ENCODE measurements around the gene OLIG3.

OLIG3 gene

DNA sequence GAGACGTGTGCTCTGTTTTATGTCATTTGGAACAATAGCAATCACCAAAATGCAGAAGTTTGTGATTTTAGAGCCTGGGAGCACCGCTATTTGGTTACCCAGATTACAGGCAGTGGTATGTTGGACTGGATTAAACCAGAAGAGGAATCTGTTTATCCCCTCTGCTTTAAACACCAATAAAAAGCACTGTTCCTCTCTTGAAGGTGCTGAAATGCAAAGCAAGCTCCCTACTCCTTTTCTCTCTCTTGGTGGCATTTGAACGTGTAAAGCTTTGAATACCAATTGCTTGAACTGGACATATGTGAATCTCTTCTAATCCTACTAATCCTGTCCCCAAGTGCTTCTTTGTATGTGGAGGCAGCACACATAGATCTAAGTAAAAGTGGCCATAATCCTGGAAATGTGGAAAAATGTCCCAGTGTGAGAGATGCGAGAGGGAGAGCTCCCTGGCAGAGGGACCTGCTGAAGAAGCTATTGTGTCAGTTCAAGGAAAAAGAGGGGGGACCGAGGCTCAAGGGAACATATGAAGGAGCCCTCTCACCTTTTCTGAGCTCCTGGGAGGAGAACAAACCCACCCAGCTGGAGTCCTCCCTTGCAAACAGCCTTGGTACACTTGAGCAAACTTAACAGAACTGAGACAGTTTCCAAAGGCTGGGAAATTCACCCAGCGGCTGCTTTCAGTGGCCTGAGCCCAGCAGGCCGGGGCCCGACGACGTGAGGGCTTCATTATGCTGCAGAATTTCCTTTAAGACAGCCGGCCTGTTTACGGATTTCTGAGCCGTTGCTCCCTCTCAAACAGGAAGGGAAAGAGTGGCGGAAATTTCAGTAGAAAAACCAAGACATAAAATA, 18.8 kb upstream of the OLIG3 start:
- peaks cover 52% of the 10 kb centered on the region for H3K27me3 Mint-ChIP-seq
- H3K36me3 Mint-ChIP-seq: peaks cover 13% of the 10 kb centered on the region
- peaks cover 5% of the 10 kb centered on the region for H3K4me1 Mint-ChIP-seq (ENCODE audit: low read depth)
- H3K27ac Mint-ChIP-seq: no peak overlapping the region
- no peak overlapping the region for H3K4me3 Mint-ChIP-seq
- peaks cover 4% of the 10 kb centered on the region for H3K9me3 Mint-ChIP-seq (ENCODE audit: low read depth)

DNA sequence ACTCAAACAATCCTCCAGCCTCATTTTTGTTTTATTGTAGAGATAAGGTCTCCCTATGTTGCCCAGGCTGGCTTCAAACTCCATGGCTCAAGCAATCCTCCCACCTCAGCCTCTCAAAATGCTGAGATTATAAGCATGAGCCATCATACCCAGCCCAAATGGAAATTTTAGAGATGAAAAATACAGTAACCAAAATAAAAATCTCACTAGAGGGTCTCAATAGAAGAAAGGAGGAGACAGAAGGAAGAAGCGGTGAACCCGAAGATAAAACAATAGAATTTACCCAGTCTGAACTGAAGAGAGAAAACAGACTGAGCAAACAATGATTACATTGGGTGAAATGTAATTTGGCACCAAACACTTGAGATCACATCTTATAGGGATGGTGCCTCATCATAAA, 16.7 kb upstream of the OLIG3 start:
- Mint-ChIP-seq H3K9me3 (ENCODE audit: low read depth) (peaks cover 4% of the 10 kb centered on the region), H3K4me3 (no peak overlapping the region), H3K27ac (no peak overlapping the region), H3K36me3 (peaks cover 16% of the 10 kb centered on the region), H3K27me3 (peaks cover 39% of the 10 kb centered on the region), H3K4me1 (ENCODE audit: low read depth) (no peaks in the 10 kb centered on the region)

DNA sequence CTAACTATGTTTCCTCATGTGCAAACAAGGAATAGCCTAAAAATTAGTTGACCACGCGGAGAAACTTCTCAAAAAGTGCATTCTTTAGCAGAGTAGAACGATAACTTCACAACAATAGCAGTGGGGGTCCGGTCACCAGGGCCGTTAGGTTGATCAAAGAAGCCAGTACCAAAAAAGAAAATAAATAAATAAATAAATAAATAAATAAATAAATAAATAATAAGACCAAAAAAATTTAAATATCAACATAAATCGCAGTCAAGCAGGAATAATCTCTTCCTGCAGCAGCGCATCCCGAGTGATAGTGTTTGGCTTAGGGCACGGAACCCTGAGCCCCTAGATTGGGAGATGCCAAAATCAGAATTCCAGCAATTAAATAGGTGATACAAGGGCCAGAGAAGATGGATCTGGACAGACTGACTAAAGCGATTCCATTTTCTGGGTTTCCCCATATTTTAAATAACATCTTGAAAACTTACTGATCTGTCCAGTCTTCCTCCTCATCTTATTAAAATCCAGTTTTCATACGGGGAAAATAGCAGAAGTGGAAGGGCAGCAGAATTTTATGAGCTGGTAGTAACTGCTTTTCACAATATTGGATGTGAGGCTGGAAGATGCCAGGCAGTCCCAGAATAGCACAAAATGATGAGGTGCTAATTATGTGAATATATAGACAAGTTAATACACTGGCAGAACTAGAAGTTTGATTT, 4.4 kb upstream of the OLIG3 start:
- peak overlapping the region; percentile 47 for H3K4me3 Mint-ChIP-seq
- peaks cover 28% of the 10 kb centered on the region for H3K4me1 Mint-ChIP-seq (ENCODE audit: low read depth)
- no peaks in the 10 kb centered on the region for H3K36me3 Mint-ChIP-seq
- peaks cover 49% of the 10 kb centered on the region for H3K27me3 Mint-ChIP-seq
- peaks cover 3% of the 10 kb centered on the region for H3K9me3 Mint-ChIP-seq (ENCODE audit: low read depth)
- no peak overlapping the region for H3K27ac Mint-ChIP-seq

DNA sequence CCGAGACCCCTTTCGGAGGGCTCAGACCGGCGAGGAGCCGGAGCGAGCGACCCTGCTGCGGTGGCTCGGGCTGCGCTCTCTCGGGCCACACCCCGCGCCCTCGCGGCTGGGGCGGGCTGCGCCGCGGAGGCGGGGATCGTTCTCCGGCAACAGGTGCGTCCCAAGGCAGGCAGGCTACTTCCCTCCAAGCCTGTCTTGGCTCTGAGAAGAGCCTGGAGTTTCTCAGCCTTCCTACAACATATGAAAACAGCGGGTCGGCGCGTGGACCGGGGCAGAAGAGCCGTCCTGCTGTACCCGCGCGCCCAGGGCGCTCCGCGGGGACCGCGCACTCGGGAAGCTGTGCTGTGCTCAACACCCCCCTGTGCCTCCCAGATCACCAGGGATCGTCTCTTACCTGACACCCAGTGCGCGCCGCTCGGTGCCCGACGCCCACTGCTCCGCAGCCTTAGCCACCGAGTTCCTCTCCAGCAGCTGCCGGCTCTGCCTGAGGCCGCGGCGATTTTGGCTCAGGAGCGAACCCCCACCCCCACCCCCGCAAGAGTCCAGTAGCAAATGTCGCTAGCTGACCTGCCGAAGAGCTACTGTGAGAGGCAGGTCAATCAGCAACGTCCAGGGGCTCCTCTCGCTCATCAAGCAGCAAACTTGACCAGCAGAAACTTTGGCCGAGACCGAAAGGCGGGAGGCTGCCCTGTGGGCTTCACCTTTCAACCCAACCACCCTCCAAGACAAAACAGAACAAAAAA, 3.7 kb upstream of the OLIG3 start:
- Mint-ChIP-seq H3K27ac (no peak overlapping the region), H3K36me3 (no peaks in the 10 kb centered on the region), H3K27me3 (peaks cover 48% of the 10 kb centered on the region), H3K4me1 (ENCODE audit: low read depth) (peaks cover 34% of the 10 kb centered on the region), H3K9me3 (ENCODE audit: low read depth) (no peaks in the 10 kb centered on the region), H3K4me3 (peak overlapping the region; percentile 84)

DNA sequence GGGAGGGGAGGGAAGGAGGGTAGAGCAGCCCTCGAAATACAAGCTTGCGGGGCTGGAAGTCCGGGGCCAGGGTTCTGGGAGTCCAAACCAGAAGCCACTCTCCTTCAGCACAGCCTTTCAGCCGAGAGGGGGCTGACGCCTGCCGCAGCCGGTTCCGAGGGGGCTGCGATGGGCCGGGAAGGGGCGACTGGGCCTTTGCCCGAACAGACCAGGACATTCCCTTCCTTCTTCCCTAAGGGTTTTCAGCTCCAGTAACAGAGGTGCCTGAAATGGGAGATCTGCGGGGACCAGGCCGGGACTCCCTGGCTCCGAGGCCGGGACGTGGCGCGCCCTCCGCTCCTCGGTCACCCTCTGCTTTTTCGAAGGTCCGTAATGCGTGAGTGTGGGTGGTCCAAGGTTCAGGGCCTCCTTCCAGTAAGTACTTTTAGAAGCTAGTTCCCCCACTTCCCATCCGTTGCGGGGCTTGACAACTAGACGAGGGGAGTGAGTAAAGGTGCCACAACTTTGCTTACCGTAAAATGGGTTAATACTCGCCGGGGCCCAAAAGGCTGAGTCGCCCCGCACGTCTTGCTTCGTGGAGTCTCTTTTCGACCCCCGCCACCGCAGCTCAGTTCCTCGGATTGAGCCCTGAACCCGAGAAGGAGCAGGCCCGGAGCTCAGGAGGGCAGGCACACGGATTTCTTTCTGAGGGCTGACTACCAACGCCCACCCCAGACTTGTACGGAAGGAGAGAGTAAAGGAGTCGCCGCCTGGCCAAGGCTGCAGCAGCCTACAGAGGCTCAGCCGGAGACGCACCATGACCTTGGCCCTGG, 2.9 kb upstream of the OLIG3 start:
- H3K27ac Mint-ChIP-seq: no peak overlapping the region
- no peaks in the 10 kb centered on the region for H3K9me3 Mint-ChIP-seq (ENCODE audit: low read depth)
- peak overlapping the region; percentile 84 for H3K4me3 Mint-ChIP-seq
- peaks cover 39% of the 10 kb centered on the region for H3K4me1 Mint-ChIP-seq (ENCODE audit: low read depth)
- peaks cover 2% of the 10 kb centered on the region for H3K36me3 Mint-ChIP-seq
- peaks cover 53% of the 10 kb centered on the region for H3K27me3 Mint-ChIP-seq

DNA sequence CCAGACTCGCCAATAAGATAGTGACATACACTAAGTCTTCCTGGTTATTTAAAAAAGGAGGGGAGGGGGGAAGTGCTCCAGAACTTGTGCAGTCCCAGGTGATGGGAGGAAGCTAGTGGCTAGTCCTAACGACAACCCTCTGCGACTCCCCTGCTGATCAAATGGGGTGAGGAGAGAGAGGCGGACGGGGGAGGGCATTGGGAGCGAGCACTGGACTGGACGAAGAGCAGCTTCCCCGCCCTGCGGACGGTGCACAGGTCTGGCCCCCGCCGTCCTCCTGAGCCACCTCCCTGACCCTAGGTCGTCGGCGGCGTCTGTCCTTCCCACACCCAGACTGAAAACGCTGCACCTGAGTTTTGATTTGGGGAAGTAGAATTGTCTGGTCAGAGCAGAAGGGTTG, 2.2 kb upstream of the OLIG3 start:
- H3K9me3 Mint-ChIP-seq (ENCODE audit: low read depth): no peaks in the 10 kb centered on the region
- H3K4me1 Mint-ChIP-seq (ENCODE audit: low read depth): peaks cover 45% of the 10 kb centered on the region
- peak overlapping the region; percentile 42 for H3K4me3 Mint-ChIP-seq
- peaks cover 58% of the 10 kb centered on the region for H3K27me3 Mint-ChIP-seq
- H3K27ac Mint-ChIP-seq: no peak overlapping the region
- H3K36me3 Mint-ChIP-seq: peaks cover 2% of the 10 kb centered on the region

DNA sequence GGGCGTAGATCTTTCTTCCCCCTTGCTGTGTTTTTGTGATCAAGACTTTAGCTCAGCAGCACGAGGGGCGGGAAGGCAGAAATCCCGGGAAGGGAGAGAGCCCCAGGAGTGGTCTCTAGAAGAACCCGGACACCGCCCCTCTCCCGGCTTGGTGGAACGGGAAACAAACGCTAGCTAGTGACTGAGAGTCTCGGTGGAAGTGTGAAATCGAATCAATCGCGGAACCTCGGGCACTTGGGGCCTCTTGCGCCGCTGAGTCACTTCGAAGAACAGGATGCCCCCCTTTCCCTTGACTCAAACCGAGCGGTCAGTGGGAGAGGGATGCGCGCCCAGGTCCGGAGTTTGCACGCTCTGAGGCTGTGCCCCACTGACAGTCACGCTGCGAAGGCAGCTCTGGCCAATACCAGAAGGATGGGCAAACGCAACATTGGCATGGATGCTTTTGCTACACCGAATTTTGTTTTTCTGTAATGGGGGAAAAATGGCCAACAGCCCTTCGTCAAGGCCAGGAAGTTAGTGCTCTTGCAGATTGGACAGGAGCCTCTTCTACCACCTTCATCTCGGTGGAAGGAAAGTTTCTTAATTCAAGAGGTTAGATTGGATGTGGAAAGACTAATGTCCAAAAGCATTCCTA, 1.6 kb upstream of the OLIG3 start:
- peak overlapping the region; percentile 42 for H3K4me3 Mint-ChIP-seq
- no peak overlapping the region for H3K27ac Mint-ChIP-seq
- peaks cover 2% of the 10 kb centered on the region for H3K36me3 Mint-ChIP-seq
- H3K9me3 Mint-ChIP-seq (ENCODE audit: low read depth): no peaks in the 10 kb centered on the region
- H3K4me1 Mint-ChIP-seq (ENCODE audit: low read depth): peaks cover 45% of the 10 kb centered on the region
- H3K27me3 Mint-ChIP-seq: peaks cover 57% of the 10 kb centered on the region

DNA sequence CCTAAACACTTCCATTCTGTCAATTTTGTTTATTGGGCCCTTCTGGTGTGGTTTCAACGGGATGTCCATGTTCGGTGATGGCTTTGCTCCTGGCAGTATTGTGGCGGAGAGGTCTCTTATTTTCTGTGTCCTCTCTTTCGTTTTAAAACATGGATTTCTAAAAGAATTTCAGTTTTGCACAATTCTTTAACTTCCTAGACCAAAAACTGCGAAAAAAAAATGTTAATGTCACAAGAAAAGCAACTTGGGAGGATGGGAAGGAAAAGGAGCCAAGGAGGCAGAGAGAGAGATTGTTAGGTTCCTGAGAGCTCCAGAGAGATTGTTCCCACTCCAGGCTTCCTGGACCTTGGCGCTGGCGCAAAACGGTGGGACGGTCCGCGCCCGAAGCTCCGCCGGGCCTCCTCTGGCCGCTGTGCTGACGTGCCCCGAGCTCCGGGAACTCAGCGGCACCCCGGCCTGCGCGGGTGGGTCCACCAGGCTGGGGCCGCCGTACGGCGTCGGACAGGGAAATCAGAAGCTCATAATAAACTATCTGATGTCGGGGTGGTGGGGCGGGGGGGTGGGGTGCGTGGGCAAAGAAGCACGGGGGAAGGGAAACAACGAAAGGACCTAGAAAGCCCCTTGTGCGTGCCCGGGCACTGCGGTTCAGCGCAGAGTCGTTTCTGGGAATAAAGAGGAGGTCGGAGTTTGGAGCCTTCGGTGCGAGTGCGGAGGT, 951 bp upstream of the OLIG3 start:
- Mint-ChIP-seq H3K4me1 (ENCODE audit: low read depth) (peaks cover 45% of the 10 kb centered on the region), H3K4me3 (peak overlapping the region; percentile 73), H3K36me3 (peaks cover 2% of the 10 kb centered on the region), H3K27ac (no peak overlapping the region), H3K9me3 (ENCODE audit: low read depth) (no peaks in the 10 kb centered on the region), H3K27me3 (peaks cover 63% of the 10 kb centered on the region)

DNA sequence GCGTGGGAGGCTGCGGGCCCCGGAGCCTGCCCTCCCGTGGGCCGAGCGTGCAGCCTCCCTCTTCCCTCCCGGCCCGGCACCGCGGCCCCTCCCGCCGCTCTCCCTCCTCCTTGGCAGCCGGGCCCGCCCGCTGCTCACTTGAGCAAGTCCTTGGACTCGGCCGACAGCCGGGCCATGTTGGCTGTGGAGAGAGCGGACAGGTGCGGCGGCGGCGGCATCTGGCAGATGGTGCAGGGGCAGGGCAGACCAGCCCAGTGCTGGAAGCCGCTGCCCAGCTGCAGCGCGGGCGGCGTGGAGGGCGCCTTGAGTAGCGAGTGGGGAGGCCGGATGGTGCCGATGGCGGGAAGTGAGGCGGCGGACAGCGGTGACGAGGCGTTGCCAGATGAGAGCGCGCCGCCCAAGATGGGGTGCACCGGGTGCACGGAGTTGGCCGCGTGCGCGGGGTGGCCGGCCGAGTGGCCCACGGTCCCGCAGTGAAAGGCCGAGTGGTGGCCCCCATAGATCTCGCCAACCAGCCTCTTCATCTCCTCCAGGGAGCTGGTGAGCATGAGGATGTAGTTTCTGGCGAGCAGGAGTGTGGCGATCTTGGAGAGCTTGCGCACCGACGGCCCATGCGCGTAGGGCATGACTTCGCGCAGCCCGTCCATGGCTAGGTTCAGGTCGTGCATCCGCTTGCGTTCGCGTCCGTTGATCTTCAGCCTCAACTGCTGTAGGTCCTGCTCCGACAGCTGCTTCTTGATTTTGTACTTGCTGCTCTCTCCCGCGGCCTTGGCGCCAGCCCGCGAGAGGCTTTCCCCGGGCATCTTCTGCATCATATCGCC, 766 bp downstream of the OLIG3 start:
- Mint-ChIP-seq H3K36me3 (peaks cover 2% of the 10 kb centered on the region), H3K9me3 (ENCODE audit: low read depth) (no peaks in the 10 kb centered on the region), H3K4me1 (ENCODE audit: low read depth) (peaks cover 55% of the 10 kb centered on the region), H3K4me3 (peak overlapping the region; percentile 73), H3K27ac (no peak overlapping the region), H3K27me3 (peaks cover 59% of the 10 kb centered on the region)

DNA sequence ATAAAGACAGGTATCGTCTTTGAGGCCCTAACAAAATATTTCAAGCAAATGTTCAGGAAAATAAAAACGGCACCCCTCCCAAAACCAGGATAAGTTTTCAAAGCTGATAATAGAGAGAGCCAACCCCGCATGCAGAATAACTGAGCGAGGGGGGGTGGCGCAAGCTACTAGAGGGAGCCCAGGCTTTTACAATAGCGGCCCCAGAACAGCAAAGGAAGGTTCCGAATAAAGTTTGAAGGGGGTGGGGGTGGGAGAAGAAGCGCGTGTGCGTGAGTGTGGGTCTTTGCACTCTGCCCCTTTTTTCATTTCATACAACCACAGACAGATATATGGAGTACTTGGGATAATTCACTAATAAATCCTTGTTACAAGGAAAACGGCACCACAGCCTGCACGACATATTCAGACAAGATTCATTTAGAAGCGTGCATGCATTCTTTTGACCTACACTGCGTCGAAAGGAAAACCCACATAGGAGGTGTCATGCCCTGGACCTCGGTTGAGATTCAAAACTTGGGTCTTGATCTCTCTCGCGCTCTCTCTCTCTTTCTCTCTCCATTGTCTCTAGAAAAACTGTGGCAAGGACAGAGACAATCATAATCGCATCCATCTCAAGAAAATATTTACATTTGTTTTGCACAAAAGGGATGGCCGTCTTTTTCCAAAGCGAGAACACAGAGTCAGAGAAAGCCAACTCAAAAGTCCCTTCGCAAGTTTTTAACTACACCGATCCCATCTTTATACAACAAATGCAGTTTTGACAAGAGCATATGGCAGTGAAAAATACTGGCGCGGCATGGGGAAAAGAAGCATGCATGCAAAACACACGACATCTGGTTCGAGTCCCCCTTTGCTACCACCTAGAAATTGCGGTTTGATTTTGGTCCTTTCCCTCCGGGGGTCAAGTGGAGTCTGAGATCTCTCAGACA, 1.6 kb downstream of the OLIG3 start:
- Mint-ChIP-seq H3K27ac (peak overlapping the region; percentile 76), H3K4me3 (peak overlapping the region; percentile 58), H3K9me3 (ENCODE audit: low read depth) (no peaks in the 10 kb centered on the region), H3K36me3 (peaks cover 2% of the 10 kb centered on the region), H3K4me1 (ENCODE audit: low read depth) (peaks cover 58% of the 10 kb centered on the region), H3K27me3 (peaks cover 57% of the 10 kb centered on the region)

DNA sequence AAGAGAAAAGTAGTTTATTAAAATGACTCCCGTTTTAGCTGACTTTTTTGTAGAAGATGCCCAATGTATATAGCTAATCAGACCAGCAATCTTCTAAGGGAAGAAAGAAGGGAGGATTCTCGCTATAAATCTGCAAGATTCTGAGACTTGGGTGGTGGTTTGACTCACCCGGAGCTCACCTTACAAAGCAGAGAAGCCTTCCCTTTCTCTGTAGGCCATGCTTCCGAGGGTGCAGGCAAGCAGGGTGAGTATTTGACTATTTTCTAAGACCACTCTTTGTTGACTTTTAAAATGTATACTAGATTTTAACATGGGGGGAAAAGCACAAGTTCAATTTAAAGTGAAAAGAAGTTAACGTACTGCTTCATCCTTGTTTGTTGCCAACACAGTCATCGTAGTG, 2.7 kb downstream of the OLIG3 start:
- Mint-ChIP-seq H3K4me1 (ENCODE audit: low read depth) (peaks cover 59% of the 10 kb centered on the region), H3K9me3 (ENCODE audit: low read depth) (no peaks in the 10 kb centered on the region), H3K27ac (no peak overlapping the region), H3K4me3 (no peak overlapping the region), H3K27me3 (peaks cover 62% of the 10 kb centered on the region), H3K36me3 (peaks cover 2% of the 10 kb centered on the region)

DNA sequence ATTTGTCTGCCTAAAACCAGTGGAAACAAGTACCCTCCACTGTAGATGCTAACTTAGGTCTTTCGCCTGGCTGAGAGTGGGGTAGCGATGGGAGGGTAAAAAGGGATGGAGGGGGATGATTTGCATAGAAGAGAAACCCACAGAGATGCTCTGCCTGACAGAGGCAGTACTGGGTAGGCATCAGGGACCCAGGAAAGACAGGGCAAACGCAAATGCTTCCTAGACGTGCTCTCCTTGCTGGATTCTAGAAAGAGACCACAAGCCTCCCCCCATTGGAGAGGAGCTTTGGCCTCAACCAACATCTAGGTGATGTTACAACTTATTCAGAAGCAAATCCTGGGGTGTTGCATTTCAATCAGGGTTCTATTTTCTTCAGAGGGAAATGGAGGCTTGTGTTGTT, 3.2 kb downstream of the OLIG3 start:
- Mint-ChIP-seq H3K36me3 (peaks cover 2% of the 10 kb centered on the region), H3K27me3 (peaks cover 62% of the 10 kb centered on the region), H3K4me3 (no peak overlapping the region), H3K9me3 (ENCODE audit: low read depth) (no peaks in the 10 kb centered on the region), H3K27ac (no peak overlapping the region), H3K4me1 (ENCODE audit: low read depth) (peaks cover 54% of the 10 kb centered on the region)

All from activated naive CD8-positive, alpha-beta T cell (primary cell).